ENCODE results near the gene KIF21B.

KIF21B gene

GRCh38 chr1:201007481-201007880 lies 16.0 kb downstream of the KIF21B start:
- TF ChIP-seq ZFX (IDR thresholded peaks at IDR 0.05; ENCODE audit: borderline replicate concordance) (no peak), CTCF (IDR thresholded peaks at IDR 0.05) (no peak)
- H3K27ac ChIP-seq = no peak overlapping the region

- TF ChIP-seq CTCF (IDR thresholded peaks at IDR 0.05) (no peak), ZFX (IDR thresholded peaks at IDR 0.05; ENCODE audit: borderline replicate concordance) (no peak)
- H3K27ac ChIP-seq = no peak overlapping the region
Measured at GRCh38 chr1:201006450-201006849, 17.1 kb downstream of the KIF21B start.

GRCh38 chr1:201004732-201005131 lies 18.8 kb downstream of the KIF21B start:
- no peak overlapping the region for H3K27ac ChIP-seq

GRCh38 chr1:201004154-201004553 lies 19.4 kb downstream of the KIF21B start:
- TF ChIP-seq CTCF (IDR thresholded peaks at IDR 0.05) (no peak), ZFX (IDR thresholded peaks at IDR 0.05; ENCODE audit: borderline replicate concordance) (no peak)

More at GRCh38 chr1:201004732-201005131, 18.8 kb downstream of the KIF21B start:
- TF ChIP-seq ZFX (IDR thresholded peaks at IDR 0.05; ENCODE audit: borderline replicate concordance) (no peak), CTCF (IDR thresholded peaks at IDR 0.05) (no peak)

GRCh38 chr1:201002510-201002909 lies 21.0 kb downstream of the KIF21B start:
- H3K27ac ChIP-seq = no peak overlapping the region
- TF ChIP-seq ZFX (IDR thresholded peaks at IDR 0.05; ENCODE audit: borderline replicate concordance) = no peak
- no peak for TF ChIP-seq CTCF (IDR thresholded peaks at IDR 0.05)

More at GRCh38 chr1:201004154-201004553, 19.4 kb downstream of the KIF21B start:
- H3K27ac ChIP-seq = no peak overlapping the region

GRCh38 chr1:201001962-201002361 lies 21.6 kb downstream of the KIF21B start:
- TF ChIP-seq CTCF (IDR thresholded peaks at IDR 0.05) (no peak), ZFX (IDR thresholded peaks at IDR 0.05; ENCODE audit: borderline replicate concordance) (no peak)
- no peak overlapping the region for H3K27ac ChIP-seq

- H3K27ac ChIP-seq = no peak overlapping the region
- TF ChIP-seq CTCF (IDR thresholded peaks at IDR 0.05) = no peak
- TF ChIP-seq ZFX (IDR thresholded peaks at IDR 0.05; ENCODE audit: borderline replicate concordance) = no peak
Measured at GRCh38 chr1:201000391-201000790, 23.1 kb downstream of the KIF21B start.
